GM21381 (cell line): Measurements from ENCODE around the gene KLKB1.

ENCODE experiments used
- ATAC-seq: cut with Tn5 transposase; IDR thresholded peaks from one replicate; pipeline ENCODE4 v1.9.1; 2021; ENCODE audit warnings: mild to moderate bottlenecking, moderate library complexity; ENCODE audit not compliant: unreplicated experiment

The KLKB1 gene

GRCh38 chr4:186227221-186227620 is at the start of gene KLKB1:
KLKB1 (plus strand) TSS chr4:186227507; CDS start chr4:186228196, 689 bp downstream.
- ATAC-seq = no peak

- no peak for ATAC-seq
These were observed 39.2 kb upstream of the KLKB1 start for GRCh38 chr4:186188107-186188506.

- no peak for ATAC-seq
These were observed 37.7 kb upstream of the KLKB1 start for GRCh38 chr4:186189656-186190055.

- peak; percentile 28 for ATAC-seq
These were observed 36.6 kb upstream of the KLKB1 start for GRCh38 chr4:186190581-186191199.

- peak; percentile 84 for ATAC-seq
These were observed 35.9 kb upstream of the KLKB1 start, which contains the start of gene CYP4V2 for GRCh38 chr4:186191200-186192065. CYP4V2 (plus strand) TSS chr4:186191567; CDS start chr4:186191824, 257 bp downstream.

- ATAC-seq = no peak
These were observed 35.2 kb upstream of the KLKB1 start for GRCh38 chr4:186192066-186192612.

- ATAC-seq = no peak
These were observed 33.5 kb upstream of the KLKB1 start for GRCh38 chr4:186193851-186194250.

- ATAC-seq = no peak
These were observed 31.2 kb upstream of the KLKB1 start for GRCh38 chr4:186196063-186196462.

- ATAC-seq = no peak
These were observed 26.8 kb upstream of the KLKB1 start for GRCh38 chr4:186200516-186200915.

- ATAC-seq = no peak
These were observed 26.3 kb upstream of the KLKB1 start for GRCh38 chr4:186201010-186201409.

GRCh38 chr4:186201535-186202230 is 25.6 kb upstream of the KLKB1 start:
- ATAC-seq = peak; percentile 89

- no peak for ATAC-seq
These were observed 24.7 kb upstream of the KLKB1 start for GRCh38 chr4:186202490-186203140.

- ATAC-seq = no peak
These were observed 23.9 kb upstream of the KLKB1 start for GRCh38 chr4:186203406-186203805.

GRCh38 chr4:186204103-186204559 is 23.2 kb upstream of the KLKB1 start:
- peak; percentile 46 for ATAC-seq

- no peak for ATAC-seq
These were observed 22.6 kb upstream of the KLKB1 start for GRCh38 chr4:186204686-186205085.

- ATAC-seq = no peak
These were observed 22.2 kb upstream of the KLKB1 start for GRCh38 chr4:186205156-186205555.

GRCh38 chr4:186216465-186217024 is 10.8 kb upstream of the KLKB1 start:
- ATAC-seq = no peak

GRCh38 chr4:186217733-186218293 is 9.5 kb upstream of the KLKB1 start:
- no peak for ATAC-seq

GRCh38 chr4:186221624-186222023 is 5.7 kb upstream of the KLKB1 start:
- ATAC-seq = no peak

- no peak for ATAC-seq
These were observed 1.5 kb upstream of the KLKB1 start for GRCh38 chr4:186225848-186226247.
